ENCODE data around the gene PARD6B.

Gene PARD6B

DNA sequence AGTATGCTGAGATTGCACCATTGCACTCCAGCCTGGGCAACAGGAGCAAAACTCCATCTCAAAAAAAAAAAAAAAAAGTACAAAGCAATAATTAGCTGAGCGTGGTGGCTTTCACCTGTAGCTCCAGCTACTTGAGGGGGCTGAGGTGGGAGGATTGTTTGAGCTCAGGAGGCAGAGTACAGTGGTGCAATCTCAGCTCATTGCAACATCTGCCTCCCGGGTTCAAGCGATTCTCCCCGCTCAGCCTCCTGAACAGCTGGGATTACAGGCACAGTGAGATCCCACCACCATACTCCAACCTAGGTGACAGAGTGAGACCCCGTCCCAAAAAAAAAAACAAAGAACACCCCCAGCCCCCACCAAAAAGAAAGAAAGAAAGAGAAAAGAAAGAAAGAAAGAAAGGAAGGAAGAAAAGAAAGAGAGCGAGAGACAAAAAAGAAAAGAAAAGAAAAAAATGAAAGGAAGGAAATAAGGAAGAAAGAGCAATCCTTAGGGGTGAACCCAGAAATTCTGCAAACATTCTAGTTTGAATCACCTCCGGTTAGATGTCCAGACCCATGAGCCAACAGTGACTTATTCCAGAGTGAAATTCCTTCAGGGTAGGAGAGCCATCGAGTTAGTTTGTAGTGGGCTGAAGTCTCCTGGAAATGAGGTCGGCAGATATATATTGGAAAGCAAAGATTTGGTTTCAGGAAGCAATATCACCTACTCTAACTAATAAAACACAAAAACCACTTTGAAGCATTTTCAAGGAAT is 36.8 kb upstream of the PARD6B start:
- no peak for TF ChIP-seq GATA3 (IDR thresholded peaks at IDR 0.05; ENCODE audit: low read depth, low read length)
- no peak for TF ChIP-seq GATA2 (IDR thresholded peaks at IDR 0.05; ENCODE audit: low read depth, low read length)

- TF ChIP-seq GATA2 (IDR thresholded peaks at IDR 0.05; ENCODE audit: low read depth, low read length) (no peak), GATA3 (IDR thresholded peaks at IDR 0.05; ENCODE audit: low read depth, low read length) (no peak)
Measured at GRCh38 chr20:50695135-50695872, 36.1 kb upstream of the PARD6B start.

GRCh38 chr20:50699688-50700087 is 31.7 kb upstream of the PARD6B start:
- no peak for TF ChIP-seq GATA2 (IDR thresholded peaks at IDR 0.05; ENCODE audit: low read depth, low read length)
- no peak for TF ChIP-seq GATA3 (IDR thresholded peaks at IDR 0.05; ENCODE audit: low read depth, low read length)

DNA sequence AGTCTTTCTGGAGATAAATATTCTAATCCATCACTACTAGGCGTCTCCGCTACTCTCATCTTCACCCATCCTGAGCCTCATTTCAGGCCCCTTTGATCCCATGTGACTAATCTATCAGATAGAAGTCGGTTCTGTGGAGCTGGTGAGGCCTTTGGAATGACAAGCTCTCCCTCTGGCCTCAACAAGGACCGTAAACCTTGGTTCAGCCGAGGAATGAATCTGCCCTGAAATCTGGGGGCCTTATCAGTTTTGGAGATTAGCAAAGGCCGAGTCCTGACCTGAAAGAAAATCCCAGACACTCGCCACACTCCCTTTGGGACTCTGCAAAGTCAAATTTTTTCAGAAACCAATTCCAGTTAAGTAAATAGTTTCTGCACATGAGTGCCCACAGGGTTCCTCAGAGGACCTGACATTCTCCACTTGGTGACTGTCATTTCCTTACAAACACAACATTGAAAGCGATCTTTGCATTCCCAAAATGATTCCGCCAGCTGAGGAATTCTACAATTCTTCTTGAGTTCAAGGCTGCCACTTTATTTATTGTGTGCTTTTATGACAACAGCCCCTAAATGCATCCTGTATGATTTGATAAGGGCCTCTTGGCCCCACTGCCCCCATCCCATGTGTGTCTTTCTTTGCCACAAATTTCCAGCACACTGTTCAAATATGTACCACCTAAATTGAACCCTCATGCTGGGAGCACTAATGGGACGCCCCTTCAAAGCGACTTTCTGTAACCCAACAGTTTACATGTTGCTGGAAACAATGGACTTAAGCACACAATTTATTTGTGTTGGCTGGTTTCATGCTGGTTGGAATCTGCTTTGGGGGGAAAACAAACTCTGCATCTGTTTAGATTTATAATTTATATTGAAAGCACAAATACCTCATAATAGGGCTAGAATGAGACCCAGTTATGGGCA is 30.1 kb upstream of the PARD6B start:
- no peak for TF ChIP-seq GATA3 (IDR thresholded peaks at IDR 0.05; ENCODE audit: low read depth, low read length)
- TF ChIP-seq GATA2 (IDR thresholded peaks at IDR 0.05; ENCODE audit: low read depth, low read length), result no peak

- TF ChIP-seq GATA2 (IDR thresholded peaks at IDR 0.05; ENCODE audit: low read depth, low read length) (no peak), GATA3 (IDR thresholded peaks at IDR 0.05; ENCODE audit: low read depth, low read length) (no peak)
Measured at GRCh38 chr20:50704514-50704913, 26.9 kb upstream of the PARD6B start.

GRCh38 chr20:50704971-50705370 is 26.4 kb upstream of the PARD6B start:
- TF ChIP-seq GATA3 (IDR thresholded peaks at IDR 0.05; ENCODE audit: low read depth, low read length) (no peak), GATA2 (IDR thresholded peaks at IDR 0.05; ENCODE audit: low read depth, low read length) (no peak)

DNA sequence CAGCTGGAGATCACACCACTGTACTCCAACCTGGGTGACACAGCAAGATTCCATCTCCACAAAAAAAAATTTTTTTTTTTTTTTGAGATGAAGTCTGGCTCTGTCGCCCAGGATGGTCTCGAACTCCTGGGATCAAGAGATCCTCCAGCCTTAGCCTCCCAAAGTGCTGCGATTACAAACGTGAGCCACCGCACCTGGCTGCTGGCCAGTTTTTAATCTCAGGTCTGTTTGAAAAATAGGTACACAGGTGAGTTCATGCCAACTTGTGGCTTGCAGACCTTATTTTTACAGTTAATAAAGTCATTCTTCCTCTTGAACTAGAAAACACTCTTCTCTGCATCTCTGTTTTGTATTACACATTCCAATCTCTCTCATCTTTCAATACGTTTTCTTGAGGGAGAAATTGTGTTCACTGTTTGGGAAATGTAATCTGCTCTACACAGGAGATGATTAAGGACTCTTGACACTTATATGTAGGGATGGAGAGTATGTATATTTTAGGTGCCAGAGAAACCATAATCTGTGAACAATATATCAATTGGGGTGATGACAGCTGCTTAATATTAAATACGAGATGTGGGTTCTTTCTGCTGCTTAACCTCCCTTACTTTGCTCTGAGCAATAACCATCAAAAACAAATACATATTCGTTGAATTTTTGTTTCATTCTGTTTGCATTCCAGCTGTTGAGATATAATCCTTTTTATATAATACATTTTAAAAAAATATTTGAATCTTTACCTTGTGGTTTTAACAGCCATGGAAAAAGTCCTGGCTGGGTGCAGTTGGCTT is 22.3 kb upstream of the PARD6B start:
- TF ChIP-seq GATA3 (IDR thresholded peaks at IDR 0.05; ENCODE audit: low read depth, low read length) (no peak), GATA2 (IDR thresholded peaks at IDR 0.05; ENCODE audit: low read depth, low read length) (no peak)

DNA sequence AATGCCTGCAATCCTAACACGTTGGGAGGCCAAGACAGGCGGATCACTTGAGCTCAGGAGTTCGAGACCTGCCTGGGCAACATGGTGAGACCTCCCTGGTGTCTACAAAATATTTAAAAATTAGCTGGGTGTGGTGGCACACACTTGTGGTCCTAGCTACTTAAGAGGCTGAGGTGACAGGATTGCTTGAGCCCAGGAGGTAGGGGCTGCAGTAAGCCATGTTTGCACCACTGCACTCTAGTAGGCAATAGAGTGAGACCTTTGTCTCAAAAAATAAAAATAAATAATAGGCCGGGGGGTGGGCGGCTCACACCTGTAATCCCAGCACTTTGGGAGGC is 21.8 kb upstream of the PARD6B start:
- TF ChIP-seq GATA3 (IDR thresholded peaks at IDR 0.05; ENCODE audit: low read depth, low read length) (no peak), GATA2 (IDR thresholded peaks at IDR 0.05; ENCODE audit: low read depth, low read length) (no peak)

DNA sequence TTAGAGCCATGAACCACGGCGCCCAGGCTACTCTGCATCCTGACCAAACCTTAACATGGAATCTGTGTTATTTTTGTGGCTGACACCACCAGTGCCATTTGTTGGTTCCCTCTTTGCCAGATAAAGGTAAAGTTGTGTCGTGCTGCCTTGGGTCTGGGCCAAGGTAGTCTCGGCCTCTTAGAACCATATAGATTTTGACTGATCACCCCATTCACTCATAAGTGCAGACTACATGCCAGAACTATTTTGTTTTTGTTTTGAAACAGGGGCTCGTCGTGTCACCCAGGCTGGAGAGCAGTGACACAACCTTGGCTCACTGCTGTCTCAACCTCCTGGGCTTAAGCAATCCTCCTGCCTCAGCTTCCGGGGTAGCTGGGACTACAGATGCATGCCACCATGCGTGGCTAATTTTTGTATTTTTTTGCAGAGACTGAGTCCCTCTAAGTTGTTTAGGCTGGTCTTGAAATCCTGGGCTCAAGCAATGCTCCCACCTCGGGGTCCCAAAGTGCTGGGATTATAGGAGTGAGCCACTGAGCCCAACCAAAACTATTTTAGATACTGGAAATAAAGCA is 20.8 kb upstream of the PARD6B start:
- TF ChIP-seq GATA2 (IDR thresholded peaks at IDR 0.05; ENCODE audit: low read depth, low read length), result no peak
- no peak for TF ChIP-seq GATA3 (IDR thresholded peaks at IDR 0.05; ENCODE audit: low read depth, low read length)

DNA sequence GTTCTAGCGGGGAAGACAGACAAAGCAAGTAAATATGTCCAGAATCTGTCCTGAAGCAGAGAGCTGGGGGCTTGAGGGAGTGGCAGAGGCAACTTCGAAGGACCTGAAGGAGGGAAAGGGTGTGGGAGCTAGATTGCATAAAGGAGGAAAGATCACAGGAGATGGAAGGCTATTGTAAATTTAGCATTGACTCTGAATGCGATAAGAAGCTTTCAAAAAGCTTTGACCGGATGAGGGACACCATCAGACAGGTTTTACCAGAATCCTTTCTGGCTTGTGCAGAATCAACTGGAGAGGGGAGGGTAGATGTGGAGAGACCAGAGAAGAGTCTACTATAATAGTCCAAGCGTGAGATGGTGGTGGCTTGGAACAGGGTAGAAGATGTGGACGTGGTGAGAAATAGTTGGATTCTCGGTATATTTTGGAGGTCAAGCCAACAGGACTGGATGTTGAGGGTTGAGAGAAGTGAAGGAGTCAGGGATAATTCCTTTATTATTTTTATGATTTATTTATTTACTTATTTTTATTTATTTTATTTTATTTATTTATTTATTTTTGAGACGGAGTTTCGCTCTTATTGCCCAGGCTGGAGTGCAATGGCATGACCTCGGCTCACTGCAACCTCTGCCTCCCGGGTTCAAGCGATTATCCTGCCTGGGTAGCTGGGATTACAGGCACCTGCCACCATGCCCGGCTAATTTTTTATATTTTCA is 20.1 kb upstream of the PARD6B start:
- TF ChIP-seq GATA3 (IDR thresholded peaks at IDR 0.05; ENCODE audit: low read depth, low read length), result no peak
- TF ChIP-seq GATA2 (IDR thresholded peaks at IDR 0.05; ENCODE audit: low read depth, low read length), result no peak

DNA sequence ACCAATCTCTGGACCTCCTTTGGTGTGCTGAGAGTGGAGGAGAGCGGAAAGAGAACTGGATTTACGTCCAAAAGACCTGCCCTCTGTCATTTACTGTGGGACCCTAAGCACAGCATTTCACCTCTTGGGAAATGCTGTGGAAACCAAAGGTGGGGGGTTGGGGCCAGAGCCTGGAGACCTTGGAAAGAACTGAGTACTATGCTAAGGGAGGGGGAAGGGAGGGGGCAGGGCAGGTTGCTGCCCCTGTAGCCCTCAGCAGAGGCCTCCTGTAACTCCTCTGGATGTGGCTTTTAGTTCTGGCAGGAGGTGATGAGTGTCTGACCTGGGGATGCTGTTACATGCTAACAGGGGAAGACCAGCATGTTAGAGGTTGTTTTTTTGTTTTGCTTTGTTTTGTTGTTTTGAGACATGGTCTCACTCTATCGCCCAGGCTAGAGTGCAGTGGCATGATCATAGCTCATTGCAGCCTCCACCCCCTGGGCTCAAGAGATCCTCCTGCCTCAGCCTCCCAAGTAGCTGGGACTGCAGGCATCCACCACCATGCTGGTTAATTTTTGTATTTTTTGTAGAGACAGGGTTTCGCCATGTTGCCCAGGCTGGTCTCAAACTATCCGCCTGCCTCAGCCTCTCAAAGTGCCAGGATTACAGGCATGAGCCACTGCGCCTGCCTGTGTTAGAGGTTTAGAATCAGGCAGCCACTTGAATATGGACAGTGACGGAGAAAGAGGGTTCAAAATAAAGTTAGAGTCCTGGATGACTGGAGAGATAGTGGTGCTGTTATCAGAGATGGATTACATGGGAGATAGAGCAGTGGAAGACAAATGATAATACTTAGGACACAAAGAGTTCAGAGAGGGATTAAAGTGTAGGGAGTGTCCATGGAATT is 18.4 kb upstream of the PARD6B start:
- TF ChIP-seq GATA2 (IDR thresholded peaks at IDR 0.05; ENCODE audit: low read depth, low read length) (no peak), GATA3 (IDR thresholded peaks at IDR 0.05; ENCODE audit: low read depth, low read length) (no peak)

GRCh38 chr20:50713657-50714101 is 17.7 kb upstream of the PARD6B start:
- no peak for TF ChIP-seq GATA2 (IDR thresholded peaks at IDR 0.05; ENCODE audit: low read depth, low read length)
- no peak for TF ChIP-seq GATA3 (IDR thresholded peaks at IDR 0.05; ENCODE audit: low read depth, low read length)
